Body of pancreas (tissue), 4 donors: Measurements from ENCODE around the gene TMEM183A. TPM values are rescaled to one million over a fixed set of nuclear protein-coding genes. Genes with fewer than 3 reads are reported as not detected.

Experiments used
- ATAC-seq: fragments of 150-250 bp; one replicate; pipeline ENCODE4 v1.9.1; 2016
- DNase-seq, 4 donors: peaks; one replicate each; pipeline ENCODE4 v3.0.0-alpha.2; 2019
- H3K27ac ChIP-seq, 4 donors: fragments of 200-600 bp; sonication (generic); 1 replicate in 3 of 4; 2 replicates in 1 of 4; pipeline versions ENCODE4 v1.5.1 to v1.6.1; 2016 to 2019; ENCODE audit warnings: mild to moderate bottlenecking in 1 of 4, mixed read lengths in 1 of 4, moderate library complexity in 1 of 4
- H3K27me3 ChIP-seq, 2 donors: fragments of 200-600 bp; sonication (generic); one replicate each; pipeline ENCODE4 v1.6.0; 2016; ENCODE audit warnings: mild to moderate bottlenecking in 1 of 2
- H3K36me3 ChIP-seq, 2 donors: fragments of 200-600 bp; sonication (generic); replicated peaks in 1 of 2; 2 replicates each; pipeline ENCODE4 v1.5.1; 2016; ENCODE audit warnings: low read depth in 2 of 2; ENCODE audit not compliant: insufficient read depth in 1 of 2
- H3K4me1 ChIP-seq: fragments of 200-600 bp; sonication (generic); one replicate; pipeline ENCODE4 v1.6.0; 2016
- H3K4me3 ChIP-seq, 2 donors: fragments of 200-600 bp; sonication (generic); 1 replicate in 1 of 2; 2 replicates in 1 of 2; pipeline ENCODE4 v1.5.1; 2016 to 2019
- H3K9me3 ChIP-seq, 3 donors: fragments of 200-600 bp; sonication (generic); 1 replicate in 2 of 3; 2 replicates in 1 of 3; pipeline ENCODE4 v1.5.1; 2016
- CTCF ChIP-seq, 7 experiments: fragments of 450-650 bp in 4 of 7; fragments of 200-600 bp in 3 of 7; sonication (generic) in 3 of 7; IDR thresholded peaks; one replicate each; pipeline ENCODE4 v1.5.1; 2016 to 2019; ENCODE audit warnings: antibody characterized with exemption in 7 of 7
- POLR2A ChIP-seq, 3 donors: fragments of 450-650 bp; IDR thresholded peaks; one replicate each; pipeline ENCODE4 v1.6.1; 2016; ENCODE audit warnings: antibody characterized with exemption in 3 of 3, mild to moderate bottlenecking in 2 of 3
- WGBS, 2 donors: methylation state at CpG; one replicate each; pipeline ENCODE4 v1.1.5; 2017; 5-methylcytosine and 5-hydroxymethylcytosine counted together
- intact Hi-C: fragments of 100-400 bp; cut with DNase I; formaldehyde crosslinking; loops from one replicate; pipeline ENCODE4 v1.15.1; 2023
- total RNA-seq, 2 donors: library from RNA; depleted of rRNA; stranded (reverse); fragments of >200 nt; gene quantifications; one replicate each; pipeline ENCODE4 v1.1.0, GENCODE V29; 2016

The TMEM183A gene
- total RNA-seq, 2 donors from 2014 or later, result 47.7 to 86.7 TPM

- ATAC-seq, result no peak
- no peak for TF ChIP-seq POLR2A (IDR thresholded peaks at IDR 0.05)
- no peak for TF ChIP-seq CTCF (IDR thresholded peaks at IDR 0.05)
- Histone ChIP-seq H3K27ac (no peak overlapping the region), H3K4me3 (no peak overlapping the region), H3K27me3 (no peaks in the 10 kb centered on the region), H3K9me3 (no peaks in the 10 kb centered on the region), H3K36me3 (no peaks in the 10 kb centered on the region), H3K4me1 (no peaks in the 10 kb centered on the region)
- WGBS, 2 donors, result 62 to 81% methylated on average over 8 to 10 of the region's 10 CpGs
- intact Hi-C loops, result no loop called here
- DNase-seq, result no peak
Observed at GRCh38 chr1:203037509-203038190, 30.5 kb downstream of the TMEM183A start.

GRCh38 chr1:203038217-203038741 lies 31.1 kb downstream of the TMEM183A start:
- Histone ChIP-seq H3K4me1 (no peaks in the 10 kb centered on the region), H3K4me3 (no peak overlapping the region), H3K9me3 (no peaks in the 10 kb centered on the region), H3K27me3 (no peaks in the 10 kb centered on the region), H3K27ac (no peak overlapping the region), H3K36me3 (no peaks in the 10 kb centered on the region)
- intact Hi-C loops, result no loop called here
- 14 to 19% methylated on average over 7 to 9 of the region's 9 CpGs for WGBS, 2 donors
- ATAC-seq (no peak), DNase-seq (peak; percentile 20 to 65 (median 30))
- TF ChIP-seq CTCF (IDR thresholded peaks at IDR 0.05), result peak in 1 of 7 experiments; percentile 14
- no peak for TF ChIP-seq POLR2A (IDR thresholded peaks at IDR 0.05)

GRCh38 chr1:203038891-203039608 lies 31.9 kb downstream of the TMEM183A start:
- TF ChIP-seq CTCF (IDR thresholded peaks at IDR 0.05) (peak; percentile 66 to 92 (median 87)), POLR2A (IDR thresholded peaks at IDR 0.05) (no peak)
- no peaks in the 10 kb centered on the region for H3K36me3 ChIP-seq
- 27 to 42% methylated on average over 14 to 19 of the region's 22 CpGs for WGBS, 2 donors
- peak; percentile 87 for ATAC-seq
- H3K4me3 ChIP-seq, result no peak overlapping the region
- DNase-seq, result peak; percentile 76 to 81 (median 78)
- no peaks in the 10 kb centered on the region for H3K27me3 ChIP-seq
- H3K27ac ChIP-seq, result no peak overlapping the region
- intact Hi-C loops, result no loop called here
- no peaks in the 10 kb centered on the region for H3K4me1 ChIP-seq
- H3K9me3 ChIP-seq, result no peaks in the 10 kb centered on the region

GRCh38 chr1:203039609-203040512 lies 32.7 kb downstream of the TMEM183A start:
- no peaks in the 10 kb centered on the region for H3K4me1 ChIP-seq
- H3K9me3 ChIP-seq, result no peaks in the 10 kb centered on the region
- no peaks in the 10 kb centered on the region for H3K36me3 ChIP-seq
- TF ChIP-seq POLR2A (IDR thresholded peaks at IDR 0.05) (no peak), CTCF (IDR thresholded peaks at IDR 0.05) (no peak)
- WGBS, 2 donors, result 54 to 56% methylated on average over 10 to 11 of the region's 11 CpGs
- DNase-seq (no peak), ATAC-seq (no peak)
- H3K27ac ChIP-seq, result no peak overlapping the region
- intact Hi-C loops, result loop anchor here (5.0 to 10.0 kb wide), 2 partner anchors 132 to 175 kb away; no protein-coding TSS in a partner anchor
- H3K27me3 ChIP-seq, result no peaks in the 10 kb centered on the region
- H3K4me3 ChIP-seq, result no peak overlapping the region
